Activated CD4-positive, alpha-beta T cell treated with anti-CD3 and anti-CD28 coated beads for 24 hours (primary cell): ENCODE results near the gene KLK5.
"Not testable (repeated sequence)": the region's sequence is repeated elsewhere in the genome, so short reads cannot be mapped to it uniquely, and the experiment has no call there.

Experiments
- DNase-seq, 2 donors: peaks; one replicate each; pipeline ENCODE4 v3.0.0-alpha.2; 2020; ENCODE audit warnings: low read depth in 2 of 2

KLK5 gene

DNA sequence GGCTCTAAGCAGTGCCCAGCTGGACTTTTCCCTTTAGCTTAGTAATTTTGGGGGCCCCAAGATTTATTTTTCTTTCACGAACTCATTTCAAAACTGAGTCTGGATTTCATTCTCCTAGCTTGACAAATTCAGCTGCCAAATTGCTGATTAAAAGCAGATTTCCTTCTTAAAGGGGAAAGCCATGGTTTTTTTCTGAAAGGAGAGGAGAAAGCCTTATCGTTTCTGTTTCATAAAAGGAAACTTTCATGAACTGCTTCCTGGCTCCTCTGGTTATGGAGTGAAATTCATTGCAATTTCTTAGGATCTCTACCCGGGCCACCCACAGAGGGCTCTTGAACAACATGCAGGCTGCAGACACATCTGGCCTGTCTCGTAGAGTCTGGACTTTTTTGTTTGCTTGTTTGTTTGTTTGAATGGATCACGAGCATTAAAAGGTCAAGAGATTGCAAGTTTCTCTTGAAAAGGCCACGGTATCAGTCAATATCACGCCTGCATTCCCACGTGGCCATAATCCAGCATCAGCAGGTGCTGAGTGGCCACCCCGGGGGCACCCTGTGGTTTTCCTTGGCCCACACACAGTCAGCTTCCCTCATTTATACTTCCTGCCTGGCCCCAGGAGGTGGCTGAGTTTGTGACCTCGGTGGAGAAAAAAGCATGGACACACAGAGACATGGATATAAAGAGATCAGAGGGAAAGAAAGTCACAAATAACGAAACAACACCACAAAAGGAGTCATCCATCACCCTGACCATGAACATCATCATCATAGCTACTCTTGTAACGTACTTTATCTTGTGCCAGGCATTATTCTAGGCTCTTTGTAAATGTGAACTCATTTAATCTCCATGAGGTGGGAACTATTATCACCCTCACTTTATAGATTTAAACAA lies 31.2 kb downstream of the KLK5 start:
- DNase-seq: no peak

DNA sequence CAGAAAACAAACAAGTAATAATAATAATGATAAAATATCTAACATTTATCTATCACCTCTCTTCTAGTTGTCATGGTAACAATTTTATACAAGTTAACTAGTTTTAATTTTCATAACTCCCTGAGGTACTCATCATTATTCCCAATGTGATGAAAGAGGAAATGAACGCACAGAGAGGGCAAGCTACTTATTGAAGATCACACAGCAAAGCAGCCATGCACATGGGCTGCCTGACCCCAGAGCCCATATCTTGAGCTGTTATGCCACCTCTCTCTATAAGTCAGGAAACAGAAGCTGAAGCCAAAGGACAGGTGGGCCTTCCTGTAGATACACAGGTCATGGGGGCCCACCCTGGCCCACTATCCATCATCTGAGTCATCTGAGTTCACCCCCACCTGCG lies 36.8 kb downstream of the KLK5 start:
- DNase-seq: no peak

DNA sequence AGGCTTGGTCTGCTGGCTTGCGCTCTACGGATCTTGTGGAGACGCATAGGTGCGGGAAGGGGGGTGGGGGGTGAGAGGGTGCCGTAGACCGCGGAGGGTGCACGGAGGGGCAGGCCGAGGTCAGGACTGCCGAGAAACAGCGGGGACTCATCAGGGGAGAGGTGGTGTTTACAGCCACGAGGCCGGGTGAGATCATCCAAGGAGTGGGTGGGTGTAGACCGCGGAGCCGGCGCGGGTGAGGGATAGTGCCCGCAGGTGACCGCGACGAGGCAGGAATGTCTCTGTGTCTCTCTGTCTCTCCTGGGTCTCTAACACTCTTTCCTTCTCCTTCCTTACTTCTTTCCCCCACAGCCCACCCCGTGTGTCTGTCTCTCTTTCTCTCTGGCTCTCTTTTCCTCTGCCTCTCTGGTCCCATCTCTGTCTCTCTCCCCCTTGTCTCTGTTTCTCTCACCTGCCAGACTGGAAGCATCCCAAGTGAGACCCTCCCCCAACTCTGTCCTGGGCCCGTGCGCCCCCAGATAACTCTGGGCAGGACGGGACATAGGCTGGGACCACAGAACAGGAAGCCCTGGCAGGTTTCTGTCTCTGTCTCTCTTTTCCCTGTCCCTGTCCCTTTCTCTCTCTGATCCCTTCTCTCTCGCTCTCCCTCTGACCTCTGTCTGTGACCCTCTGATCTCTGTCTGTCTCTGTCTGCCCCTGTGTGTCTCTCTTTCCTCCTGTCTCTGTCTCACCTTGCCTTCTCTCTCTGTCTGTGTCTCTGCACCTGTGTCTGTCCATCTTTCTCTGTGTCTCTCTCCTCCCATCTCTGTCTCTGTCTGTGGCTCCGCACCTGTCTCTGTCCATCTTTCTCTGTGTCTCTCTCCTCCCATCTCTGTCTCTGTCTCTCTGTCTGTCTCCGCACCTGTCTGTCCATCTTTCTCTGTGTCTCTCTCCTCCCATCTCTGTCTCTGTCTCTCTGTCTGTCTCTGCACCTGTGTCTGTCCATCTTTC lies 39.8 kb downstream of the KLK5 start:
- no peak for DNase-seq

DNA sequence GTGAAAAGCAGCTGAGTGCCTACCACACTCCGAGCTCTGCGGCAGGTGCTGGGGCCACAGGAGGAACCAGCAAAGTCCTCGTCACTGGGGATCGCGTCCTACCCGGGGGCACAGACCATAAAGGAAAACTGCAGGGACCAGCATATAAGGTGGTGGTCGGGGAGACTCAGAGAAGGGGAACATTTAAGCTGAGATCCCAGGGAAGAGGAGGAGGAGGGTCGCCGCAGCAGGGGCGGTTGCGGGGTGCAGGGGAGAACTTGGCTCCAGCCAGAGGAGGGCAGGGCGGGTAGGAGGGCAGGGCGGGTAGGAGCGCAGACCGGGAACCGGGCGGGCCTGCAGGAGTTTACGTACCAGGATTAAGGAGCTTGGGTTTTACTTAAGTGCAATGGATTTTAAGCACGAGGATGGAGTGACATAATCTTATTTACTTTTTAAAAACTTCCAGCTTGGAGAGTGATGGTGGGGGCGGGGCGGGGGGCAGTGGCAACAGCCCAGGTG lies 40.7 kb downstream of the KLK5 start:
- DNase-seq: no peak

DNA sequence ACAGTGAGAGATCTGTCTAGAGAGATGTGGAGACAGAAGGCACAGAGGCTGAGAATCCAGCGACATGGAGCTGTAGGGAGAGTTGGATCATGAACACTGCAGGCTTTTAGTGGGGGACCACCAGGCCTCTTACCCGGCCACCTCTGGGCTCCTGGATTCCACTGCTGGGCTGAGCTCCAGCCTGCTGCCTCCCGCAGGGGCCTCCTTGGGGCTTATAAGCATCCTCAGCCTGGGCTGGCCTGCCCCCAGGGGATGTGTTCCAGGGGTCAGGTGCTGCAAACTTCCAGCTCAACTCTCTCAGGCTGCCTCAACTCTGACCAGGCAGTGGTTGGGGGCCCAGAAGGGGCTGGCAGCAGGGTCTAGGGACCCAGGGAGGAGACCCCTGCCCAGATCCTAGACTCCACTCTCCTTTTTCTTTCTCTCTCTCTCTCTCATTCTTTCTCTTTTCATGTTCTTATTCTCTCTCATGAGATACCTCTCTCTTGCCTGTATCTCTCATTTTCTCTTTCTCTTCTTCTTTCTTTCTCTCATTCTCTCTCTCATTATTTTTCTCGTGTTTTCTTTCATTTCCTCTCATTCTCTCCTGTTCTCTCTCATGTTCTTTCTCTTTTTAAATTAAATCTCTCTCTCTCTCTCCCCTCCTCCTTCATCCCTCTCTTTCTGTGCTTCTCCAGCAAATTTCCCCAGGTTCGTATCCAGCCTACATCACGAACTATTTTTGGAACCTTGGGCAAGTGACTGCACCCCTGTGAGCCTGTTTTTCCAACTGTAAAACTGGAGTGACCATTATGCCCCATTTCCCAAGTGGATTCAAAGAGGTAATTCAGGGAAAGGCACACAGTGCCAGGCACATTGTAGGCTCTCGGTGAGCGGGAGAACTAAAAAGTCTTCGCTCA lies 41.4 kb downstream of the KLK5 start, which contains the start of gene KLK4:
KLK4 (minus strand) TSS at position 190 of the 896 bp plus-strand sequence. CDS start 657 bp downstream, outside the sequence.
- no peak for DNase-seq

DNA sequence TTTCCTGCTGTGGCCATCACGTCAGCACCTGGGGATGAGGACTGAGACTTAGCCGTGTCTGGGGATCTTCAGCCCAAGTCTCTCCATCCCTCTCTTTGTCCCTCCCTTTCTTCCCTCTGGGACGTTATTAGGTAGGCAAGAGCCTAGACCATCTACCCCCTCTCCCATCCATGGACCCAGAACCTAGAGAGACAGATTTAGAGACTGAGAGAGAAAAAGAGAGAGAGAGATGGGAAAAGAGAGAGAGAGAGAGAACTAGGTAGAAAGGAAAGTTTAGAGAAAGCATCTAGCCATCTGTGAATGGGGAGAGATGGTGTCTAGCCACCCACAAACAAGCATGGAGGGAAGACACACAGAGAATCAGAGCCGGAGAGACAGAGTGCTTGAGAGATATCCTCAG lies 42.1 kb downstream of the KLK5 start:
- no peak for DNase-seq

DNA sequence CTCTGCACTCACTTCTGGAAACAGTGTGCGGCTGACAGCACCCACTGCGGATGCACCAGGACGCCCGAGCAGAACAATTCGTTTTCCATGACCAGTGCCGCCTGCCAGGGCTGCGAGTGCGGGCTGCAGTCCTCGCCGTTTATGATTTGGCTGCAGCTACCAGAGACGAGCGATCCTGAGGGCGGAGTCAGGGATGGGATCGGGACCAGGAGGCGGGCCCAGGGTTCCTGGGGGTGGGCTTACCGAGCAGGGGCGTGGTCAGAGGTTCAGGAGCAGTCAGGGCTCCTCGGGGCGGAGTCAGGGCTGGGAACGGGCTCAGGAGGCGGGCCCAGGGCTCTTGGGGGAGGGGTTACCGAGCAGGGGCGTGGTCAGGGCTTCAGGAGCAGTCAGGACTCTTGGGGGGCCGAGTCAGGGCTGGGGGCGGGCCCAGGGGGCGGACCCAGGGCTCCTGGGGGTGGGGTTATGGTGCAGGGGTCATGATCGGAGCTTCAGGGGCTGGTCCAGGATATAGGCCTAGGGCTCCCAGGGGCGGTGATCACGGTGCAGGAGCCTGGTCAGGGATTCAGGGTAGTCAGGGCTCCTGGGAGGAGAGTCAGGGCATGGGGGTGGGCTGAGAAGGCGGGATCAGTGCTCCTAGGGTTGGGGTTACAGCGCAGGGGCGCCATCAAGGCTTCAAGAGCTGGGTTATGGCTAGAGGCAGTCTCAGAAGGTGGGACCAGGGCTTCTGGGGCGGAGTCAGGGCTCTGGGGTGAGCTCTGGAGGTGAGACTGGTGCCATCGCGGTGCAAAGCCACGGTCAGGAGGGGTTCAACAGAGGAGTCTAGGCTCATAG lies 43.4 kb downstream of the KLK5 start:
- peak; percentile 22 to 41 for DNase-seq

DNA sequence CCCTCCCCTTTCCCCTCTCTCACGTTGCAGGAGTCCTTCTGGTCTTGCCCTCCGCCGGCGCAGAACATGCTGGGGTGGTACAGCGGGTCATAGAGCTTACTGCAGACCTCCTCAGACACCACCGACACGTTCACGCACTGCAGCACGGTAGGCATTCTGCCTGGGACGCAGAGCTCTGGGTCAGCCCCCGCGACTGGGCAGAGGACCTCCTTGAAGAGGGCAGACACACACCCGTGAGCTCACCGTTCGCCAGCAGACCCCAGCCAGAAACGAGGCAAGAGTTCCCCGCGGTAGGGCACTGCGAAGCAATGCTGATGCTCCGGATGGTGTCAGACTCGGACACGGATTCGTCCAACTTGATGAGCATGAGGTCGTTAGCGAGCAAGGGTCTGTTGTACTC lies 44.5 kb downstream of the KLK5 start:
- no peak for DNase-seq

DNA sequence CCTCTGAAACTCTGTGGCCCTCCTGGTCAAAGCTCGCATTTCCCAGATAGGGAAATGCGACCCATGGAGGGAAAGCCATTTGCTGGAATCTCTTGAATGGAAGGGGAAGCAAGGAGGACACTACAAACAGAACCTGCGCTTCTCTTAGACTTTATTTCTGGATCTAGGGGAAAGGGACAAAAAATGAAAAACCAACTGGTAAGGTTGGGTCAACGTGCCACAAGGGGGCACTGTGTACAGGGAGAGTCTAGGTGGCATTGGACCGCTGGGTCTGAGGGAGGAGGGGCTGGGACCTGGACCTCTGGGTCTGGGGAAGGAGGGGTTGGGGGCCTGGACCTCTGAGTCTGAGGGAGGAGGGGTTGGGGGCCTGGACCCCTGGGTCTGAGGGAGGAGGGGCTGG lies 46.6 kb downstream of the KLK5 start:
- peak; percentile 20 to 26 for DNase-seq

DNA sequence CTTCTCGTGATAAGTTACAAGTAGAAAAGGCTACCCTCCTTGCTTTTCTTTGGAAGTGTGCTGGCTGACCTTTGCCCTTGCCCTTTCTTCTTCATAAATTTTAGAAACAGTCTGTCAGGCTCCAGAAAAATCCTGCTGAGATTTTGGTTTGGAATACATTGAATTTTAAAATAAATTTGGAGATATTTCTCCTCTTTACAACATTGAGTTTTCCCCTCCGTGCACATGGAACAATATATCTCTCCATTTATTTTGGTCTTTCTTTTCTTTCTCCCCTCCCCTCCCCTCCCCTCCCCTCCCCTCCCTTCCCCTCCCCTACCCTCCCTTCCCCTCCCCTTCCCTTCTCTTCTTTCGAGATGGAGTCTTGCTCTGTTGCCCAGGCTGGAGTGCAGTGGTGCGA lies 50.2 kb downstream of the KLK5 start:
- no peak for DNase-seq

DNA sequence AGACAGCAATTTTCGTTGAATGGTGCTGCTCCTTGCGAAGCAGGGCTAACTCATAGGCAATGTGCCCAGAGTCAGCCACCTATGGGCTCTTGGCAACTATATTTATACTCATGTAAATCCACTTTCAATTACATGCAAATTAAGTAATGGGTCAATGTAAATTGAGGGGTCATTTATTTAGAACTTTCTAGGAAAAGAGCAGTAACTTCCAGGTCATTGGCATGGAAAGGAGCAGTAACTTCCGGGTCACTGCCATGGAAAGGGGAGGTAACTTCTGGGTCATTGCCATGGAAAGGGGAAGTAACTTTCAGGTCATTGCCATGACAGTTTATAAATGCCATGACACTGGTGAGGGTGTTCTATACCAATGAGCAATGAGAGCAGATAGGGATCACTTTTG lies 53.3 kb downstream of the KLK5 start:
- no peak for DNase-seq

DNA sequence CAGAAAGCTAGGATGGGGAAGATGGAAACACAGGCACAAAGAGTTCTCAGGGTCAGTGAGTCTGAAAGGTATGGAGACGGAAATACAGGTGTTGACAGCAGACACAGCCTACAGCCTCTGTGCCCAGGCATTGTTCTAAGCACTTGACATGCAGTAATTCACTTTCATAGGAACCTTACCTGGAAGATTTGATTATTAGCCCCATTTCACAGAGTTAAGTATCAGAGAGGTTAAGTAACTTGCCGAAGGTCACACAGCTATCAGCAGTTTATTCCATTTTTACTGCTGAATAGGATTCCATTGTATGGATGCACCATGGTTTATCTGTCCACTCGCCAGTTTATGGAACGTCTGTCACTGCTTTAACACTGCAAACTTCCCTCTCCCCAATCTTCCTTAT lies 54.8 kb downstream of the KLK5 start:
- no peak for DNase-seq

DNA sequence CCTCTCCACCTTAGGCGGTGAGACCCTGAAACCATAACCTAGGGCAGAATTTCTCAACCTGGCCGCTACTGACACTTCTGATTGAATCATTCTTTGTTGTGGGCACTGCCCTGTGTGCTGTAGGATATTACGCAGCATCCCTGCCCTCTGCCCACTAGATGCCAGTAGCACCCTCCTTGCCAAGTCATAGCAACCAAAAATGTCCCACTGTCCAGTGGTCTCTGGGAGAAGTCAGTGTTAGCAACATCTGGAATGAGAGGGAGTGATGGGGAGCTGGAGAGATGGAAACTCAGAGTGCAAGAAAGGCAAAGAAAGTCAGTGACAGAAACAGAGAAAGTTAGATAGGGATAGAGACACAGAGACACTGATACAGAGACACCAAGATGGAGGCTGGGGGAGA lies 55.2 kb downstream of the KLK5 start:
- DNase-seq: no peak

DNA sequence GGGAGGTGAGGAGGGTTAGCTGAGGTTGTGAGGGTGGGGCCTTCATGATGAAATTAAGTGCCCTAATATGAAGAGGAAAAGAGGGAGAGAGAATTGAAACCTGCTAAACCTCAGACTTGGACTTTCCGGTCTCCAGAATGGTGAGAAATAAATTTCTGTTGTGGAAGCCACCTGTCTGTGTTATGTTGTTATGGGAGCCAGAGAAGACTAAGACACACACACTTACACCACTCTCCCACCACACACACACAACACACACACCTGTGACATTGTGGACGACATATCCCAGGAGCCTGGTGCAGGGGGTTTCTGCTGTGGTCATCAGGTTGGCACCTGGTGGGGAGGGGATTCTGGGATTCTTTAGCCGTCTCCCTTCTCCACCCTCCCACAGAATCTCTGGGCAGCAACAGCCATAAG lies 55.6 kb downstream of the KLK5 start:
- no peak for DNase-seq

DNA sequence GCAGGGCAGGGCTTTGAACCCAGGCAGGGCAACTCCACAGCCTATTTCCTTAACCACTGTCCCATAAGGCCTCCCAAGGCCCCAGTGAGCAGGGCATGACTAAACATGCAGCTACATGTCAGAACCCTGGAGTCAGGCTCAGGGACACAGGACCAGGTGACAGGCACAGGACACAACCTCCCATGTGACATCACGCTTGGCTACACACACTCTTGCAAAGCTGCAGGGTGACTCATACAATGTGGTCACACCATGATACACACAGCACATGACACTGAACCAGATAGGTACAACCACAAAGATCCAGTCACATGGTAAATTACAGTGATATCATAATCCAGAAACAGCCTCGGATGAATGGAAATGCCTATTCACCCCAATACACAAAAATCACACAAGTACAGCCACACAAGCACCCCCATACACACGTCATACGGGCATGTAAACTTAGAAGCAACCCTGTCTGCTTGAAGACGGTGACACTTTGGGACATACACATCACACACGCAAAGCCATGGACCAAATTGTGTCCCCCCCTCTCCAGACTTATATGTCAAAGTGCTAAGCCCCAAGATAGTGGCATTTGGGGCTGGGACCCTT lies 56.1 kb downstream of the KLK5 start:
- DNase-seq: no peak

DNA sequence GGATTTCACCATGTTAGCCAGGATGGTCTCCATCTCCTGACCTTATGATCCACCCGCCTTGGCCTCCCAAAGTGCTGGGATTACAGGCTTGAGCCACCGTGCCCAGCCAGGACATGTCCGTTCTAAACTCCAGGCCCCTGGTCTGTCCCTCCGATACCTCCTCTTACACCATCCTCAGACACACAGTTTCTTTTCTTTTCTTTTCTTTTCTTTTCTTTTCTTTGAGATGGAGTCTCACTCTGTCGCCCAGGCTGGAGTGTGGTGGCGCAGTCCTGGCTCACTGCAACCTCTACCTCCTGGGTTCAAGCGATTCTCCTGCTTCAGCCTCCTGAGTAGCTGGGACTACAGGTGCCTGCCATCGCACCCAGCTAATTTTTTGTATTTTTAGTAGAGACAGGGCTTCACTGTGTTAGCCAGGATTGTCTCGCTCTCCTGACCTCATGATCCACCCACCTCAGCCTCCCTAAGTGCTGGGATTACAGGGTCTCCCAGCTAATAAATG lies 56.7 kb downstream of the KLK5 start:
- DNase-seq: not testable (repeated sequence)

DNA sequence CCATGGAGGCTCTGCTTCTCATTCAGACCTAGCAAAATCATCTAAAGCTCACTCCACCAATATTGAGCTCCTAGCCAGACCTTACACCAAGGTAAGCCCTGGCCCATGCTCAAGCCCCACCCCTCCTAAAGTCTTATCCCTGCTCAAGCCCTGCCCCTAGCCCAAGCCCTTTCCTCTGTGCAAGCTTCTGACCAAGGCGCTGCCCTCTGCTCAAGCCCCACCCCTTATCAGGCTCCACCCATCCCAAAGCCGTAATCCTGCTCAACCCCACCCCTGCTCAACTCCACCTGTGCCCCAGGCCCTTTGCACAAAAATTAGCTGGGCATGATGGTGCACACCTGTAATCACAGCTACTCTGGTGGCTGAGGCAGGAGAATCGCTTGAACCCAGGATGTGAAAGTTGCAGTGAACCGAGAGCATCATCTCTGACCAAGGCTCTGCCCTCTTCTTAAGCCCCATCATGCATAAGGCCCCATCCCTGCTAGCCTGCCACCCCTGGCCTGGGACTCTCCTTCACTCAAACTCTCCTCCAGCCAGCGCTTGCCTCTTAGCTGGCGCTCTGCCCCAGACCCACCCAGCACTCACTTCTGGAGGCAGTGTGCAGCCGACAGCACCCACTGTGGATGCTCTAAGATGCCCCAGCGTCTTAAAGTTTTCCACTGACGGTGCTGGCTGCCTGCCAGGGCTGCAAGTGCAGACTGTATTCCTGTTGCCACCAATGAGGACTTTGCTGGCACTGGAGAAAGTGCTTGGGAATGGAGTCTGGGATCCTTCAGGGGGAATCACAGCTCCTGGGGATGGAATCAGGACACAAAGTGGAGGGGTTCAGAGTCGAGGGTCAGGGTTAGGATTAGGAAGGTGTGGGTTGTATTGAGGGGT lies 58.1 kb downstream of the KLK5 start:
- no peak for DNase-seq
